Nephron (organoid): Measurements from ENCODE around the gene TSEN54.
A peak's percentile ranks its signal among the peaks of the same experiment; 100 is the strongest.

ENCODE experiments used
- H3K27ac Mint-ChIP-seq, 3 experiments: 2 replicates each; pipeline ENCODE4 v1.8.0; 2020; ENCODE audit warnings: mixed read lengths in 3 of 3, mild to moderate bottlenecking in 2 of 3, moderate library complexity in 1 of 3
- H3K27me3 Mint-ChIP-seq: 2 replicates; pipeline ENCODE4 v1.8.0; 2021; ENCODE audit warnings: low read depth, mild to moderate bottlenecking, moderate library complexity, mixed read lengths
- H3K36me3 Mint-ChIP-seq: 2 replicates; pipeline ENCODE4 v1.8.0; 2020; ENCODE audit warnings: low read depth, mixed read lengths
- H3K4me1 Mint-ChIP-seq: 2 replicates; pipeline ENCODE4 v1.8.0; 2020; ENCODE audit warnings: mixed read lengths
- H3K4me3 Mint-ChIP-seq, 3 experiments: 2 replicates each; pipeline ENCODE4 v1.8.0; 2020; ENCODE audit warnings: mild to moderate bottlenecking in 3 of 3, mixed read lengths in 3 of 3, moderate library complexity in 2 of 3
- H3K9me3 Mint-ChIP-seq: 2 replicates; pipeline ENCODE4 v1.8.0; 2020; ENCODE audit warnings: mixed read lengths
- TF ChIP-seq, protein P1 (sequence below), 3 experiments: fragments of 200-600 bp; sonication (generic); IDR thresholded peaks; one replicate each; pipeline ENCODE4 v1.5.0; 2021; ENCODE audit warnings: antibody characterized with exemption in 3 of 3; ENCODE audit not compliant: unreplicated experiment in 3 of 3

TSEN54 gene

DNA sequence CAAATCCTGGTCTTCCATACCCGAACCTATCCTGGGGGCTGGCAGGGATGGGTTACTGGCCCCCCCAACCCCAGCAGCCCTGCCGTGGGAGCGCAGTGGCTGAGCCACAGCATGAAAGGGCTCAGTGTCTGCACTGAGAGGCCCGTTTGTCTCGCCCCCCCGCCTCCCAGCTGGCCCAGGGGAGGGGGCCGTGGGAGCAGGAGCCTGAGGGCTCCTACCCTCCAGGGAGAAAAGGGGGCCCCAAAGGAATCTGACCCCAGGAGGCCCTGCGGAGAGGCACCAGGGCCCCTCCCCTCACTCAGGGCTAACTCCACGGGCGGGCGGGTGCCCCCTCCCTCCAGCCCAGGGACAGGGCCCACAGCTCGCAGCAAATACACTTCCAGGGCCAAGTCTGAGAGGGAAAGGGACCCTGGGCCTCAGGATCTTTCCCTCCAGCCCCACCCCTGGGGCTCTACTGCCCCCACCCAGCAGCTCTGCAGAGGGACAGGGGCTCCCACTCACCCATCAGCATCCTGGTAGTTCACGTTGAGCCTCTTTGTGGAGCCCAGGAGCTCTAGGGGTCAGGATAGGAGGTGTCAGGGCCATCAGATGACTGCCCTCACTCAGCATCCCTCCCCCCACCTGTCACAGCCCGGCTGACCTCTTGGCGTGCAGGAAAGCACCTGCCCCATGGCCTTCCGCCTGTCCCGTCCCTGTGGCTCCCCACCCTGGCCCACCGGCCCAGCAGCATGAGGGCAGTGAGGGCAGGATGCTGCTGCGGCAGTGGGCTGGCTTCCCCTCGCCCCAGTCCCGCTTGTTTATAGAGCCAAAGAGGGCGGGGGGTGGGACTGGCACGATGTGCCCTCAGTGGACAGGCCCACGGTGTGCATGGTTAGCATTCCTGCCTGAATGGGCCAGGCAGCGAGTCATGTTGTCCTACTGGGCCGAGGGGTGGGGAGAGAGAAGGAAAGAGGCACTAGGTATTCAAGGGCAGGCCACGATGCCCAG, 8.3 kb upstream of the TSEN54 start:
- TF ChIP-seq, protein P1, sequence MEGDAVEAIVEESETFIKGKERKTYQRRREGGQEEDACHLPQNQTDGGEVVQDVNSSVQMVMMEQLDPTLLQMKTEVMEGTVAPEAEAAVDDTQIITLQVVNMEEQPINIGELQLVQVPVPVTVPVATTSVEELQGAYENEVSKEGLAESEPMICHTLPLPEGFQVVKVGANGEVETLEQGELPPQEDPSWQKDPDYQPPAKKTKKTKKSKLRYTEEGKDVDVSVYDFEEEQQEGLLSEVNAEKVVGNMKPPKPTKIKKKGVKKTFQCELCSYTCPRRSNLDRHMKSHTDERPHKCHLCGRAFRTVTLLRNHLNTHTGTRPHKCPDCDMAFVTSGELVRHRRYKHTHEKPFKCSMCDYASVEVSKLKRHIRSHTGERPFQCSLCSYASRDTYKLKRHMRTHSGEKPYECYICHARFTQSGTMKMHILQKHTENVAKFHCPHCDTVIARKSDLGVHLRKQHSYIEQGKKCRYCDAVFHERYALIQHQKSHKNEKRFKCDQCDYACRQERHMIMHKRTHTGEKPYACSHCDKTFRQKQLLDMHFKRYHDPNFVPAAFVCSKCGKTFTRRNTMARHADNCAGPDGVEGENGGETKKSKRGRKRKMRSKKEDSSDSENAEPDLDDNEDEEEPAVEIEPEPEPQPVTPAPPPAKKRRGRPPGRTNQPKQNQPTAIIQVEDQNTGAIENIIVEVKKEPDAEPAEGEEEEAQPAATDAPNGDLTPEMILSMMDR (IDR thresholded peaks at IDR 0.05; ENCODE audit: unreplicated experiment in 3 of 3), result no peak
- Mint-ChIP-seq H3K4me3 (no peak overlapping the region), H3K4me1 (peaks cover 30% of the 10 kb centered on the region), H3K36me3 (peaks cover 24% of the 10 kb centered on the region), H3K27ac (no peak overlapping the region), H3K9me3 (no peaks in the 10 kb centered on the region), H3K27me3 (no peaks in the 10 kb centered on the region)

- peaks cover 25% of the 10 kb centered on the region for H3K36me3 Mint-ChIP-seq
- H3K27ac Mint-ChIP-seq, result no peak overlapping the region
- H3K27me3 Mint-ChIP-seq, result no peaks in the 10 kb centered on the region
- TF ChIP-seq, protein P1 (IDR thresholded peaks at IDR 0.05; ENCODE audit: unreplicated experiment in 3 of 3), result no peak
- no peak overlapping the region for H3K4me3 Mint-ChIP-seq
- no peaks in the 10 kb centered on the region for H3K9me3 Mint-ChIP-seq
- H3K4me1 Mint-ChIP-seq, result peaks cover 37% of the 10 kb centered on the region
Measured at GRCh38 chr17:75508931-75509361, 7.4 kb upstream of the TSEN54 start.

DNA sequence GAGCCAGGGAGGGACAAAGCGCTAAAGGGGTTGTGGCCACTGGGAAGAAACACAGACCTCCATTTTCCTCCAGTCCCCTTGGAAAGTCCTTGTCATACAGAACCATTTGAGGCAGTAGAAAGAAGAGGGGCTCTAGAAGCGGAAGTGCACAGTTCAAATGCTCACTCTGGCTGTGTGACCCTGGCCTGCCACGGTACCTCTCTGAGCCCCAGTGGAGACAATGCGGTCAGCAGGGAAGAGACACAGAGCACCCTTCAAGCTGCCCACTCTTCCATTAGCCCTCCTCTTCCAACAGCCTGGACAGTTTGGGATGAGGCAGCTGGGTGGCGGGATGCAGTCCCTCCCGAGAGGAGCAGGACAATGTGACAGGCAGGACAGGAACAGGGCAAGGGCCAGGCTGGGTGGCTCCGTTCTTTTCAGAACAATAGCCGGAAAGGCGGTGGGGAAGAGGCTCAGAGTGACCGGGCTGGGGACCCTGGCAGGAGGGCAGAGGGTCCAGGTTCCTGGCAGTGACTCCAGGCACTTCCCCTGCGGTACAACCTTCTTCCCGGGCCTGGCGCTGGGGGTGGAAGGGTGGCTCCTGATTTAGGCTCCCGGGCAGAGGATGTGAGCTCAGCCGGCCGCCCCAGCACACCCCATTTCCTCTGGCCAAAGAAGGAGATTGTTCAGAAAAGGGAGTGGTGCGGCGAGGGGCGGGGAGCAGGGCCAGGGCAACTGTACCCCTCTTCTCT, 6.6 kb upstream of the TSEN54 start:
- Mint-ChIP-seq H3K36me3 (peaks cover 25% of the 10 kb centered on the region), H3K4me1 (peaks cover 39% of the 10 kb centered on the region), H3K27me3 (no peaks in the 10 kb centered on the region), H3K27ac (peak overlapping the region in 1 of 3 experiments; percentile 10), H3K4me3 (peak overlapping the region in 1 of 3 experiments; percentile 41), H3K9me3 (no peaks in the 10 kb centered on the region)
- TF ChIP-seq, protein P1 (IDR thresholded peaks at IDR 0.05; ENCODE audit: unreplicated experiment in 3 of 3), result no peak

GRCh38 chr17:75511270-75511609, 5.1 kb upstream of the TSEN54 start:
- Mint-ChIP-seq H3K27me3 (no peaks in the 10 kb centered on the region), H3K27ac (no peak overlapping the region), H3K4me3 (peak overlapping the region in 1 of 3 experiments; percentile 35), H3K4me1 (peaks cover 39% of the 10 kb centered on the region), H3K36me3 (peaks cover 19% of the 10 kb centered on the region), H3K9me3 (no peaks in the 10 kb centered on the region)
- TF ChIP-seq, protein P1 (IDR thresholded peaks at IDR 0.05; ENCODE audit: unreplicated experiment in 3 of 3), result no peak

- Mint-ChIP-seq H3K4me3 (peak overlapping the region; percentile 87 to 89 (median 88)), H3K9me3 (no peaks in the 10 kb centered on the region), H3K36me3 (peaks cover 17% of the 10 kb centered on the region), H3K27me3 (no peaks in the 10 kb centered on the region), H3K27ac (no peak overlapping the region), H3K4me1 (peaks cover 39% of the 10 kb centered on the region)
- TF ChIP-seq, protein P1 (IDR thresholded peaks at IDR 0.05; ENCODE audit: unreplicated experiment in 3 of 3), result no peak
Measured at GRCh38 chr17:75511610-75512575, 4.4 kb upstream of the TSEN54 start.
